Mesendoderm (in vitro differentiated cells): ENCODE measurements around the gene ZP1.

Source experiments
- DNase-seq: peaks from one replicate; pipeline ENCODE4 v3.0.0; 2013
- H2AK5ac ChIP-seq: 2 replicates; pipeline ENCODE4 v1.6.1; 2013; ENCODE audit warnings: low read length, inconsistent platforms
- H2BK120ac ChIP-seq: 2 replicates; pipeline ENCODE4 v1.6.1; 2013; ENCODE audit warnings: low read depth, mild to moderate bottlenecking, low read length, moderate library complexity, mixed read lengths
- H2BK15ac ChIP-seq: replicated peaks from 2 replicates; pipeline ENCODE4 v1.6.1; 2013; ENCODE audit warnings: low read depth, mild to moderate bottlenecking, moderate library complexity
- H2BK5ac ChIP-seq: 2 replicates; pipeline ENCODE4 v1.6.1; 2013; ENCODE audit warnings: low read length, inconsistent platforms
- H3K18ac ChIP-seq: 2 replicates; pipeline ENCODE4 v1.6.1; 2013; ENCODE audit warnings: mild to moderate bottlenecking, low read length, mixed read lengths
- H3K23ac ChIP-seq: one replicate; pipeline ENCODE4 v1.6.1; 2013; ENCODE audit warnings: low read length
- H3K27ac ChIP-seq: 2 replicates; pipeline ENCODE4 v1.5.1; 2013; ENCODE audit warnings: low read depth, mild to moderate bottlenecking, inconsistent platforms, low read length, moderate library complexity
- H3K27me3 ChIP-seq: 2 replicates; pipeline ENCODE4 v1.6.1; 2013; ENCODE audit warnings: low read length, control low read depth, mild to moderate bottlenecking, inconsistent platforms; ENCODE audit not compliant: insufficient read depth, poor library complexity
- H3K36me3 ChIP-seq: 2 replicates; pipeline ENCODE4 v1.6.1; 2013; ENCODE audit warnings: low read length, inconsistent platforms; ENCODE audit not compliant: control insufficient read depth, insufficient read depth
- H3K4ac ChIP-seq: one replicate; pipeline ENCODE4 v1.6.1; 2013; ENCODE audit warnings: low read depth, mild to moderate bottlenecking, low read length, moderate library complexity
- H3K4me1 ChIP-seq: 2 replicates; pipeline ENCODE4 v1.6.1; 2013; ENCODE audit warnings: low read depth, low read length, inconsistent platforms; ENCODE audit not compliant: control insufficient read depth
- H3K4me2 ChIP-seq: 2 replicates; pipeline ENCODE4 v1.6.1; 2013; ENCODE audit warnings: low read length
- H3K4me3 ChIP-seq: 2 replicates; pipeline ENCODE4 v1.5.1; 2013; ENCODE audit warnings: mild to moderate bottlenecking, low read length
- H3K56ac ChIP-seq: one replicate; pipeline ENCODE4 v1.6.1; 2013; ENCODE audit warnings: low read length
- H3K79me1 ChIP-seq: 2 replicates; pipeline ENCODE4 v1.6.1; 2013; ENCODE audit warnings: low read length, inconsistent platforms
- H3K79me2 ChIP-seq: 2 replicates; pipeline ENCODE4 v1.6.1; 2013; ENCODE audit warnings: mild to moderate bottlenecking, low read length; ENCODE audit not compliant: control insufficient read depth, insufficient read depth
- H3K9ac ChIP-seq: 2 replicates; pipeline ENCODE4 v1.6.1; 2013; ENCODE audit warnings: low read length, inconsistent platforms
- H4K5ac ChIP-seq: one replicate; pipeline ENCODE4 v1.6.1; 2013; ENCODE audit warnings: low read length
- H4K8ac ChIP-seq: one replicate; pipeline ENCODE4 v1.6.1; 2013; ENCODE audit warnings: low read depth, mild to moderate bottlenecking, control low read depth, low read length, moderate library complexity
- WGBS: extraction: QIAGEN DNeasy Blood & Tissue Kit; methylation state at CpG from one replicate; pipeline ENCODE4 v1.1.7; 2013; ENCODE audit warnings: low lambda C conversion rate, missing lambda C conversion rate; ENCODE audit not compliant: insufficient coverage; ENCODE audit errors: extremely low coverage; 5-methylcytosine and 5-hydroxymethylcytosine counted together

ZP1 gene

GRCh38 chr11:60847896-60848295 lies 19.4 kb upstream of the ZP1 start:
- H2BK5ac ChIP-seq = no peak overlapping the region

GRCh38 chr11:60848714-60849151 lies 18.6 kb upstream of the ZP1 start:
- Histone ChIP-seq H3K23ac (no peak overlapping the region), H2BK15ac (no peak overlapping the region), H4K8ac (no peak overlapping the region), H2BK120ac (no peak overlapping the region), H3K4me1 (peaks cover 7% of the 10 kb centered on the region), H3K36me3 (peaks cover 8% of the 10 kb centered on the region), H3K4ac (no peak overlapping the region), H2AK5ac (no peak overlapping the region), H3K18ac (no peak overlapping the region), H3K79me2 (peaks cover 23% of the 10 kb centered on the region), H3K27me3 (no peaks in the 10 kb centered on the region), H2BK5ac (no peak overlapping the region), H3K4me3 (no peak overlapping the region), H3K4me2 (no peak overlapping the region), H3K27ac (no peak overlapping the region), H4K5ac (no peak overlapping the region), H3K9ac (no peak overlapping the region), H3K79me1 (peaks cover 16% of the 10 kb centered on the region), H3K56ac (no peak overlapping the region)
- WGBS = no CpG with 5 or more reads among the region's 10 CpGs
- no peak for DNase-seq

More at GRCh38 chr11:60847896-60848295, 19.4 kb upstream of the ZP1 start:
- H2AK5ac ChIP-seq = no peak overlapping the region
- no peak overlapping the region for H4K8ac ChIP-seq
- H3K79me2 ChIP-seq = peaks cover 31% of the 10 kb centered on the region
- no CpG with 5 or more reads among the region's 12 CpGs for WGBS
- no peaks in the 10 kb centered on the region for H3K27me3 ChIP-seq
- no peak overlapping the region for H3K4me3 ChIP-seq
- H4K5ac ChIP-seq = no peak overlapping the region
- H3K56ac ChIP-seq = no peak overlapping the region
- H2BK15ac ChIP-seq = no peak overlapping the region
- no peak overlapping the region for H3K4me2 ChIP-seq
- H3K9ac ChIP-seq = no peak overlapping the region
- no peak for DNase-seq
- H3K23ac ChIP-seq = no peak overlapping the region
- H3K36me3 ChIP-seq = peaks cover 8% of the 10 kb centered on the region
- H3K27ac ChIP-seq = no peak overlapping the region
- peaks cover 21% of the 10 kb centered on the region for H3K79me1 ChIP-seq
- H3K4me1 ChIP-seq = peaks cover 11% of the 10 kb centered on the region
- H2BK120ac ChIP-seq = no peak overlapping the region
- no peak overlapping the region for H3K4ac ChIP-seq
- H3K18ac ChIP-seq = no peak overlapping the region

GRCh38 chr11:60849641-60850520 lies 17.5 kb upstream of the ZP1 start:
- Histone ChIP-seq H3K4me1 (no peaks in the 10 kb centered on the region), H3K4me2 (no peak overlapping the region), H3K23ac (no peak overlapping the region), H3K36me3 (peaks cover 8% of the 10 kb centered on the region), H3K27ac (no peak overlapping the region), H4K5ac (no peak overlapping the region), H3K79me1 (peaks cover 9% of the 10 kb centered on the region), H2AK5ac (no peak overlapping the region), H3K9ac (no peak overlapping the region), H2BK120ac (no peak overlapping the region), H3K18ac (no peak overlapping the region), H2BK15ac (no peak overlapping the region), H2BK5ac (no peak overlapping the region), H3K56ac (no peak overlapping the region), H3K4ac (no peak overlapping the region), H4K8ac (no peak overlapping the region), H3K4me3 (no peak overlapping the region), H3K79me2 (peaks cover 11% of the 10 kb centered on the region), H3K27me3 (no peaks in the 10 kb centered on the region)
- DNase-seq = no peak
- no CpG with 5 or more reads among the region's 29 CpGs for WGBS

- no CpG with 5 or more reads among the region's 17 CpGs for WGBS
- no peak for DNase-seq
- no peak overlapping the region for H3K4me3 ChIP-seq
- H4K5ac ChIP-seq = no peak overlapping the region
- H4K8ac ChIP-seq = no peak overlapping the region
- H3K56ac ChIP-seq = no peak overlapping the region
- H2BK120ac ChIP-seq = no peak overlapping the region
- H3K27ac ChIP-seq = no peak overlapping the region
- H3K9ac ChIP-seq = no peak overlapping the region
- H3K79me1 ChIP-seq = no peaks in the 10 kb centered on the region
- peaks cover 8% of the 10 kb centered on the region for H3K36me3 ChIP-seq
- H2BK15ac ChIP-seq = no peak overlapping the region
- no peak overlapping the region for H3K4me2 ChIP-seq
- H3K18ac ChIP-seq = no peak overlapping the region
- no peaks in the 10 kb centered on the region for H3K4me1 ChIP-seq
- H3K23ac ChIP-seq = no peak overlapping the region
- H3K4ac ChIP-seq = no peak overlapping the region
- H3K79me2 ChIP-seq = no peaks in the 10 kb centered on the region
- H2BK5ac ChIP-seq = no peak overlapping the region
- H3K27me3 ChIP-seq = no peaks in the 10 kb centered on the region
- no peak overlapping the region for H2AK5ac ChIP-seq
Observed at GRCh38 chr11:60851327-60852104, 15.8 kb upstream of the ZP1 start.

GRCh38 chr11:60852117-60852981 lies 15.0 kb upstream of the ZP1 start:
- peaks cover 8% of the 10 kb centered on the region for H3K36me3 ChIP-seq
- no peak for DNase-seq
- H4K8ac ChIP-seq = no peak overlapping the region
- no peak overlapping the region for H3K4me2 ChIP-seq
- no peak overlapping the region for H2AK5ac ChIP-seq
- no peak overlapping the region for H2BK120ac ChIP-seq
- H3K27ac ChIP-seq = no peak overlapping the region
- H3K4me1 ChIP-seq = no peaks in the 10 kb centered on the region
- no peaks in the 10 kb centered on the region for H3K27me3 ChIP-seq
- H3K18ac ChIP-seq = no peak overlapping the region
- no peaks in the 10 kb centered on the region for H3K79me2 ChIP-seq
- no peaks in the 10 kb centered on the region for H3K79me1 ChIP-seq
- H3K4me3 ChIP-seq = no peak overlapping the region
- no peak overlapping the region for H2BK15ac ChIP-seq
- H2BK5ac ChIP-seq = no peak overlapping the region
- H3K4ac ChIP-seq = no peak overlapping the region
- H4K5ac ChIP-seq = no peak overlapping the region
- no CpG with 5 or more reads among the region's 78 CpGs for WGBS
- no peak overlapping the region for H3K9ac ChIP-seq
- no peak overlapping the region for H3K56ac ChIP-seq
- H3K23ac ChIP-seq = no peak overlapping the region
